WTC11 (cell line): Measurements from ENCODE around the gene CCDC51. TPM values are rescaled to one million over a fixed set of nuclear protein-coding genes. Genes with fewer than 3 reads are reported as not detected.

ENCODE experiments used
- ATAC-seq: fragments of 200-7000 bp; cut with Tn5 transposase; 2 replicates; pipeline ENCODE4 v1.10.0; 2021; ENCODE audit warnings: mild to moderate bottlenecking, moderate library complexity
- CTCF ChIA-PET: fragments of 300-600 bp; sonication (Branson Sonifier 250); formaldehyde crosslinking; loops from one replicate; lab custom pipeline; 2021; ENCODE audit warnings: antibody characterized with exemption; lab: Charles Lee
- POLR2A ChIA-PET: fragments of 350-600 bp; sonication (Branson Sonifier 250); formaldehyde crosslinking; loops from one replicate; lab custom pipeline; 2021; ENCODE audit warnings: antibody characterized with exemption; lab: Charles Lee
- DNase-seq: peaks from one replicate; pipeline ENCODE4 v3.0.0; 2021; ENCODE audit warnings: low spot score
- H3K27ac Mint-ChIP-seq: 2 replicates; pipeline ENCODE4 v1.8.0; 2021; ENCODE audit warnings: mixed read lengths
- H3K27me3 Mint-ChIP-seq: 2 replicates; pipeline ENCODE4 v1.8.0; 2021; ENCODE audit warnings: low read depth, mild to moderate bottlenecking, moderate library complexity, mixed read lengths
- H3K36me3 Mint-ChIP-seq: 2 replicates; pipeline ENCODE4 v1.8.0; 2021; ENCODE audit warnings: mixed read lengths
- H3K4me1 Mint-ChIP-seq: 2 replicates; pipeline ENCODE4 v1.8.0; 2022; ENCODE audit warnings: mixed read lengths
- H3K4me3 Mint-ChIP-seq: 2 replicates; pipeline ENCODE4 v1.8.0; 2021; ENCODE audit warnings: mild to moderate bottlenecking, moderate library complexity, mixed read lengths
- H3K9me3 Mint-ChIP-seq: 2 replicates; pipeline ENCODE4 v1.8.0; 2021; ENCODE audit warnings: mixed read lengths
- AFF4 ChIP-seq: sonication (generic); formaldehyde crosslinking; IDR thresholded peaks from 2 replicates; pipeline ENCODE4 v1.8.1; 2023; ENCODE audit warnings: mild to moderate bottlenecking, missing genetic modification reagents, borderline replicate concordance
- ARID4B ChIP-seq: sonication (generic); formaldehyde crosslinking; IDR thresholded peaks from 2 replicates; pipeline ENCODE4 v1.8.0; 2023; ENCODE audit warnings: missing genetic modification reagents, mild to moderate bottlenecking, borderline replicate concordance
- ATF1 ChIP-seq: sonication (generic); formaldehyde crosslinking; IDR thresholded peaks from 2 replicates; pipeline ENCODE4 v1.8.1; 2023; ENCODE audit warnings: mild to moderate bottlenecking, moderate library complexity, missing genetic modification reagents
- ATF6 ChIP-seq: sonication (generic); formaldehyde crosslinking; IDR thresholded peaks from 2 replicates; pipeline ENCODE4 v1.8.1; 2023; ENCODE audit warnings: mild to moderate bottlenecking, missing genetic modification reagents
- CDX4 ChIP-seq: fragments of 250-450 bp; sonication (Bioruptor Pico); IDR thresholded peaks from 2 replicates; pipeline ENCODE4 v1.9.0; 2021; ENCODE audit warnings: moderate library complexity, mild to moderate bottlenecking, inconsistent platforms, borderline replicate concordance
- ERG ChIP-seq: fragments of 250-450 bp; sonication (Bioruptor Pico); IDR thresholded peaks from 2 replicates; pipeline ENCODE4 v1.8.0; 2021; ENCODE audit warnings: mild to moderate bottlenecking
- FOXJ3 ChIP-seq: sonication (generic); formaldehyde crosslinking; IDR thresholded peaks from 2 replicates; pipeline ENCODE4 v1.9.0; 2021; ENCODE audit warnings: missing genetic modification reagents, mild to moderate bottlenecking, borderline replicate concordance
- MAX ChIP-seq: sonication (generic); formaldehyde crosslinking; IDR thresholded peaks from 2 replicates; pipeline ENCODE4 v1.8.0; 2022; ENCODE audit warnings: mild to moderate bottlenecking, missing genetic modification reagents
- MXD4 ChIP-seq: fragments of 250-450 bp; sonication (Bioruptor Pico); IDR thresholded peaks from 2 replicates; pipeline ENCODE4 v1.8.0; 2021; ENCODE audit warnings: mild to moderate bottlenecking, moderate library complexity, borderline replicate concordance
- NFE2L1 ChIP-seq: sonication (generic); formaldehyde crosslinking; IDR thresholded peaks from 2 replicates; pipeline ENCODE4 v1.8.1; 2023; ENCODE audit warnings: missing genetic modification reagents
- OVOL2 ChIP-seq: fragments of 250-450 bp; sonication (Bioruptor Pico); IDR thresholded peaks from 2 replicates; pipeline ENCODE4 v1.9.0; 2021; ENCODE audit warnings: mild to moderate bottlenecking, borderline replicate concordance
- ZNF425 ChIP-seq: fragments of 250-450 bp; sonication (Bioruptor Pico); conservative IDR thresholded peaks from 2 replicates; pipeline ENCODE4 v1.9.0; 2021; ENCODE audit warnings: mild to moderate bottlenecking
- total RNA-seq: library from RNA; stranded (reverse); gene quantifications from 3 replicates; pipeline ENCODE4 v1.2.3, GENCODE V29; 2021

CCDC51 gene
- total RNA-seq, 1 experiment from 2014 or later: 25.1 TPM

GRCh38 chr3:48416546-48416945 lies 23.4 kb downstream of the CCDC51 start:
- no peaks in the 10 kb centered on the region for H3K27me3 Mint-ChIP-seq
- no peaks in the 10 kb centered on the region for H3K4me1 Mint-ChIP-seq
- no peak overlapping the region for H3K27ac Mint-ChIP-seq
- H3K4me3 Mint-ChIP-seq: no peak overlapping the region
- no peak for ATAC-seq
- POLR2A ChIA-PET: no interaction called here
- CTCF ChIA-PET: interaction anchor here (1.6 to 18.3 kb wide), 3 partner anchors 16 to 20 kb away, joined by 9 to 218 read pairs (median 14); no protein-coding TSS in a partner anchor
- peaks cover 44% of the 10 kb centered on the region for H3K36me3 Mint-ChIP-seq
- TF ChIP-seq ERG (CRISPR knock-in tag) (no peak), ATF1 (CRISPR knock-in tag) (no peak), AFF4 (CRISPR knock-in tag) (no peak), CDX4 (CRISPR knock-in tag) (no peak), ATF6 (CRISPR knock-in tag) (no peak), OVOL2 (no peak), ARID4B (CRISPR knock-in tag) (no peak), ZNF425 (CRISPR knock-in tag) (no peak), NFE2L1 (CRISPR knock-in tag) (no peak), MAX (CRISPR knock-in tag) (no peak), FOXJ3 (CRISPR knock-in tag) (no peak), MXD4 (no peak)
- TF ChIP-seq, all 79 proteins: peak for 0
- H3K9me3 Mint-ChIP-seq: no peaks in the 10 kb centered on the region
- no peak for DNase-seq
